ENCODE measurements around the gene RIOK1. TPM values are rescaled to one million over a fixed set of nuclear protein-coding genes. Genes with fewer than 3 reads are reported as not detected.

Gene RIOK1
- total and polyA plus RNA-seq, 2 of the 8 experiments (the other 6 are each of a cell fraction or from before 2014, with no cell fraction given) = 11.8 to 26.9 TPM

DNA sequence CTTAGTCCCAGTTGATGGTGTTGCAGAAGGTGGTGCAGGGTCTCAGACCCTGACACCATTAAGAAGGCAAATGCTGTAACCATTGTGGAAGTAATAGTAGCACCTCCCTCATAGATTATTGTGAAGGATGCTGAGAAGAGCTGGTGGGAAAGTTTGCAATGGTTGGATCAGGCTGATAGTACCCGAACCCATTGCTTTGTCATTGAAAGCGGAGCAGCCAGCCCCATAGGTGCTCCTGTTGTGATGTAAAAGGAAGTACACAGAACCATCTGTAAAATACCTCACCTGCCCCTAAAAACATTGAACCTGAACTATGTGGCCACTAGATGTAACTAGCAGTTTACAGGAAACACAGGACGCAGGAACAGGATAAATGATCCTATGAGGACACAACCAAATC is 31.5 kb downstream of the RIOK1 start:
- POLR2A ChIA-PET (ENCODE audit: partially characterized antibody) = no interaction called here
- no peak overlapping the region for H4K5ac ChIP-seq (ENCODE audit: insufficient read length, low read depth, low read length)

More for the DNA sequence above, 31.5 kb downstream of the RIOK1 start:
- no peak overlapping the region for H2AK5ac ChIP-seq (ENCODE audit: low read depth, low read length)
- H4K20me1 ChIP-seq (replicated peaks in 1 of 2; ENCODE audit: control insufficient read depth in 1 of 2, insufficient read depth in 2 of 2, low read length in 2 of 2) = peaks cover 0 to 2% of the 10 kb centered on the region in 2 experiments
- H3K4me1 ChIP-seq (replicated peaks in 1 of 4; ENCODE audit: control insufficient read depth in 3 of 4, insufficient read depth in 4 of 4, low read length in 3 of 4) = peaks cover 0 to 8% (median 5%) of the 10 kb centered on the region in 4 experiments; a peak in 5 of 7 replicates
- no peak overlapping the region for H3K4me3 ChIP-seq (ENCODE audit: extremely low read depth in 1 of 4, insufficient read depth in 2 of 4, low read depth in 3 of 4, low read length in 4 of 4)
- H3K79me1 ChIP-seq (ENCODE audit: low read depth, low read length) = no peaks in the 10 kb centered on the region
- no peak overlapping the region for H4K91ac ChIP-seq (replicated peaks; ENCODE audit: insufficient read length, low read length)
- no peaks in the 10 kb centered on the region for H3K9me3 ChIP-seq (ENCODE audit: insufficient read depth in 2 of 2, low read depth in 1 of 2, low read length in 1 of 2)
- 70% methylated on average over 3 of the region's 3 CpGs; no CpG with 5 or more reads in 1 of the 2 experiments for WGBS, 2 experiments (ENCODE audit: extremely low coverage in 1 of 2, insufficient coverage in 1 of 2, insufficient read length in 1 of 2, insufficient replicate concordance in 2 of 2, low coverage in 1 of 2, low lambda C conversion rate in 2 of 2, missing lambda C conversion rate in 1 of 2)
- no peaks in the 10 kb centered on the region for H3K27me3 ChIP-seq (replicated peaks in 1 of 4; ENCODE audit: control insufficient read depth in 3 of 4, extremely low read depth in 1 of 4, insufficient read depth in 3 of 4, low read length in 3 of 4)
- no peak overlapping the region for H3K23ac ChIP-seq (ENCODE audit: insufficient read length)
- no peak overlapping the region for H2BK5ac ChIP-seq (ENCODE audit: low read depth, low read length)
- H4K8ac ChIP-seq (ENCODE audit: extremely low read depth, insufficient read depth, low read length) = no peak overlapping the region
- H3K18ac ChIP-seq (ENCODE audit: extremely low read depth, low read length) = no peak overlapping the region
- no peaks in the 10 kb centered on the region for H3K79me2 ChIP-seq (ENCODE audit: control insufficient read depth in 1 of 2, insufficient read depth in 2 of 2, low read length in 2 of 2)
- CTCF ChIA-PET (ENCODE audit: partially characterized antibody) = interaction anchor here (0.6 to 1.8 kb wide), 6 partner anchors 34 to 625 kb away, joined by 3 to 7 read pairs (median 3); no protein-coding TSS in a partner anchor
- H3K56ac ChIP-seq (replicated peaks; ENCODE audit: insufficient read length, low read depth, low read length) = no peak overlapping the region
- H2BK12ac ChIP-seq (ENCODE audit: low read depth, low read length) = no peak overlapping the region
- no peak overlapping the region for H2BK20ac ChIP-seq (ENCODE audit: low read length)
- DNase-seq (ENCODE audit: low read depth in 1 of 2, low spot score in 2 of 2) (no peak), FAIRE-seq (no peak)
- peak overlapping the region; percentile 1 to 30; a peak in 2 of 4 replicates for H3K4me2 ChIP-seq (ENCODE audit: insufficient read depth in 1 of 2, low read depth in 2 of 2, low read length in 2 of 2)
- no peak overlapping the region for H3K9ac ChIP-seq (replicated peaks in 1 of 4; ENCODE audit: extremely low read depth in 1 of 4, low read depth in 3 of 4, low read length in 3 of 4)
- H2BK15ac ChIP-seq (ENCODE audit: low read length) = no peak overlapping the region
- no peak overlapping the region for H2BK120ac ChIP-seq (replicated peaks; ENCODE audit: low read depth, low read length)
- TF ChIP-seq PHF8 (conservative IDR thresholded peaks at IDR 0.05; ENCODE audit: low read depth, low read length) (no peak), RAD21 (IDR thresholded peaks at IDR 0.05 in 1 of 2, conservative IDR thresholded peaks at IDR 0.05 in 1 of 2; ENCODE audit: low read depth in 2 of 2, low read length in 2 of 2) (peak; percentile 26 to 39)
- H3K27ac ChIP-seq (ENCODE audit: low read depth, low read length) = no peak overlapping the region
- H3K4ac ChIP-seq (replicated peaks; ENCODE audit: insufficient read length, low read depth, low read length) = no peak overlapping the region
- H3K14ac ChIP-seq (ENCODE audit: insufficient read length) = no peak overlapping the region
- H3K23me2 ChIP-seq (ENCODE audit: low read depth, low read length) = no peaks in the 10 kb centered on the region
- peaks cover 0 to 14% (median 9%) of the 10 kb centered on the region in 4 experiments; a peak in 6 of 8 replicates for H3K36me3 ChIP-seq (ENCODE audit: control insufficient read depth in 2 of 4, insufficient read depth in 4 of 4, low read length in 3 of 4)
- no peak overlapping the region for H2AFZ ChIP-seq (ENCODE audit: low read length)

Measured in H1 (cell line).